ENCODE results near the gene GFPT2. TPM values are rescaled to one million over a fixed set of nuclear protein-coding genes. Genes with fewer than 3 reads are reported as not detected.

GFPT2 gene
- total and polyA plus RNA-seq, 2 of the 4 experiments (the other 2 are of a cell fraction): 20.3 to 20.8 TPM

DNA sequence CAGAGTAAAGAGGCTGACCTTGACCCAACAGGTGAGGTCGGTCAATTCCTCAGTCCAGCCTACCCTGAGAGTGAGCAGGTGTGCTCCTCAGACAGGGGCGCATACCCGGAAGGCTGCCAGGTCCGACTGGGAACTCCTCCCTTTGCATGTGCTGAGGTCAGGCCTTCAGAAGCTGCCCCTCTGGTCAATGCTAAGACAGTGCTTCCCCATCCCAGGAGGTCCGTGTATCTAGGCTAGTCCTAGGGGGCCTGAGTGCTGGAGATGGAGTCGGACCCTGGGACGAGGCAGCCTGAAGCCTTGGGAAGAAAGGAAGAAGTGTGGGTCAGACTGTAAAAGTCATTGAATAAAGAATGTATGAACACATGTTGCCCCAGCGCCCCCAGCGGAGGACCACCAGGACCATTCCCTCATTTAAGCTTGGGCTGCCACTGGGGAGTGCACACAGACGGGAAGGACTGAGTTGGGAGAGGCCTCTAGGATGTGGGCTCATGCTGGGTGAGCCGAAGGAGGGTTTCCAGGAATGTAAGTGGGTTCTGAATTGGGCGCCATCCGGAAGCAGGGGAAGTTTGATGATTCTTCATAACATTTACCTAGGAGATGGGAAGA lies 41.0 kb upstream of the GFPT2 start:
- in situ Hi-C loops (cut with MboI; ENCODE audit: low sequenced_read_pairs) (no loop called here), dilution Hi-C loops (cut with HindIII; ENCODE audit: low sequenced_read_pairs, unreplicated experiment) (no loop called here), intact Hi-C loops (cut with micrococcal nuclease) (no loop called here)
- WGBS, 2 experiments (ENCODE audit: extremely low coverage in 2 of 2, insufficient read length in 1 of 2): 67% methylated on average over 3 of the region's 13 CpGs; no CpG with 5 or more reads in 1 of the 2 experiments
- Histone ChIP-seq H4K8ac (ENCODE audit: low read depth in 2 of 2, low read length in 2 of 2) (no peak overlapping the region), H3K79me1 (ENCODE audit: low read depth in 1 of 2, low read length in 2 of 2) (no peaks in the 10 kb centered on the region), H4K20me1 (ENCODE audit: insufficient read depth, low read length) (no peaks in the 10 kb centered on the region), H3K4me2 (ENCODE audit: low read depth, low read length) (no peak overlapping the region), H4K5ac (ENCODE audit: low read depth, low read length) (no peak overlapping the region), H2AK5ac (ENCODE audit: low read depth, low read length) (no peak overlapping the region), H3K4me1 (ENCODE audit: control insufficient read depth, insufficient read depth, low read length) (no peaks in the 10 kb centered on the region), H2BK15ac (ENCODE audit: low read depth, low read length) (no peak overlapping the region), H3K36me3 (ENCODE audit: control insufficient read depth, insufficient read depth, low read length) (no peaks in the 10 kb centered on the region), H2BK120ac (ENCODE audit: low read depth, low read length) (no peak overlapping the region), H3K9ac (ENCODE audit: low read depth, low read length) (no peak overlapping the region), H2AK9ac (replicated peaks; ENCODE audit: low read depth, low read length, poor library complexity) (no peak overlapping the region), H4K91ac (ENCODE audit: insufficient read depth, low read depth, low read length) (no peak overlapping the region), H2BK20ac (ENCODE audit: low read depth, low read length) (no peak overlapping the region), H2AFZ (replicated peaks; ENCODE audit: low read length, poor library complexity) (no peak overlapping the region), H3K27me3 (ENCODE audit: control insufficient read depth, insufficient read depth, low read length) (no peaks in the 10 kb centered on the region), H3K14ac (replicated peaks; ENCODE audit: low read depth, low read length) (no peak overlapping the region), H3K23ac (ENCODE audit: low read depth, low read length) (no peak overlapping the region), H3K9me3 (ENCODE audit: control insufficient read depth, insufficient read depth, low read length) (no peaks in the 10 kb centered on the region; the same call in none of the 2 replicates), H3K56ac (ENCODE audit: extremely low read depth, insufficient read depth, low read length) (no peak overlapping the region), H2BK5ac (ENCODE audit: low read depth, low read length, poor library complexity, severe bottlenecking) (no peak overlapping the region), H3K4ac (ENCODE audit: low read depth, low read length) (no peak overlapping the region), H3K9me1 (ENCODE audit: insufficient read depth, low read length) (no peaks in the 10 kb centered on the region), H3K18ac (ENCODE audit: low read depth, low read length) (no peak overlapping the region), H3K27ac (ENCODE audit: insufficient read depth, low read length) (no peak overlapping the region), H3K4me3 (ENCODE audit: insufficient read depth, low read depth, low read length) (no peak overlapping the region)
- no TSS peak for BruUV-seq (replicated peaks)
- CTCF ChIA-PET: no interaction called here
- ATAC-seq (ENCODE audit: low read depth) (no peak), DNase-seq (no peak)
- POLR2A ChIA-PET (ENCODE audit: unreplicated experiment): no interaction called here
- TF ChIP-seq BHLHE40 (IDR thresholded peaks at IDR 0.05; ENCODE audit: low read depth, low read length): no peak
- TF ChIP-seq RAD21 (IDR thresholded peaks at IDR 0.05; ENCODE audit: low read length): no peak
- TF ChIP-seq CHD1 (IDR thresholded peaks at IDR 0.05; ENCODE audit: low read depth, low read length): no peak
- TF ChIP-seq, protein P1, sequence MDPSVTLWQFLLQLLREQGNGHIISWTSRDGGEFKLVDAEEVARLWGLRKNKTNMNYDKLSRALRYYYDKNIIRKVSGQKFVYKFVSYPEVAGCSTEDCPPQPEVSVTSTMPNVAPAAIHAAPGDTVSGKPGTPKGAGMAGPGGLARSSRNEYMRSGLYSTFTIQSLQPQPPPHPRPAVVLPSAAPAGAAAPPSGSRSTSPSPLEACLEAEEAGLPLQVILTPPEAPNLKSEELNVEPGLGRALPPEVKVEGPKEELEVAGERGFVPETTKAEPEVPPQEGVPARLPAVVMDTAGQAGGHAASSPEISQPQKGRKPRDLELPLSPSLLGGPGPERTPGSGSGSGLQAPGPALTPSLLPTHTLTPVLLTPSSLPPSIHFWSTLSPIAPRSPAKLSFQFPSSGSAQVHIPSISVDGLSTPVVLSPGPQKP (IDR thresholded peaks at IDR 0.05; ENCODE audit: borderline replicate concordance, low read depth, low read length): no peak
- no peak for TF ChIP-seq POLR2A (IDR thresholded peaks at IDR 0.05; ENCODE audit: low read depth, low read length)

Measured in IMR-90 (cell line).